ENCODE measurements around the gene DZIP3. TPM values are rescaled to one million over a fixed set of nuclear protein-coding genes. Genes with fewer than 3 reads are reported as not detected.

Gene DZIP3
- total and polyA plus RNA-seq, 5 donors from 2014 or later = 5.2 to 14.9 (median 11.2) TPM

- H3K27ac ChIP-seq (ENCODE audit: insufficient read depth, low read length, poor library complexity, severe bottlenecking) = peak overlapping the region; percentile 72
- peak overlapping the region; percentile 67 to 87 (median 72) for H3K27ac Mint-ChIP-seq
- ATAC-seq (ENCODE audit: low read depth in 2 of 2) = peak; percentile 69 to 77
Observed at GRCh38 chr3:108602249-108602934, 12.9 kb downstream of the DZIP3 start.

GRCh38 chr3:108602935-108603294, 13.4 kb downstream of the DZIP3 start:
- Histone ChIP-seq H3K4me3 (ENCODE audit: low read depth, low read length) (peak overlapping the region; percentile 59), H3K27ac (ENCODE audit: insufficient read depth, low read length, poor library complexity, severe bottlenecking) (peak overlapping the region; percentile 72), H3K4me1 (ENCODE audit: control insufficient read depth, insufficient read depth, low read length, poor library complexity, severe bottlenecking) (peaks cover 38% of the 10 kb centered on the region), H3K27me3 (ENCODE audit: control insufficient read depth, insufficient read depth, low read length) (no peaks in the 10 kb centered on the region), H3K9me3 (ENCODE audit: control insufficient read depth in 2 of 2, low read length in 2 of 2) (no peaks in the 10 kb centered on the region), H3K36me3 (ENCODE audit: control insufficient read depth, insufficient read depth, low read length) (no peaks in the 10 kb centered on the region)
- peaks cover 29 to 84% (median 50%) of the 10 kb centered on the region in 4 donors for H3K4me1 Mint-ChIP-seq
- no peaks in the 10 kb centered on the region for H3K27me3 Mint-ChIP-seq
- DNase-seq (no peak), ATAC-seq (ENCODE audit: low read depth in 2 of 2) (no peak)
- H3K9me3 Mint-ChIP-seq = peaks cover 0 to 2% (median 0%) of the 10 kb centered on the region in 7 donors
- H3K27ac Mint-ChIP-seq = peak overlapping the region; percentile 67 to 87 (median 72)
- H3K36me3 Mint-ChIP-seq = no peaks in the 10 kb centered on the region
- H3K4me3 Mint-ChIP-seq = peak overlapping the region; percentile 57 to 92 (median 78)

More at GRCh38 chr3:108602249-108602934, 12.9 kb downstream of the DZIP3 start:
- peaks cover 0 to 2% (median 0%) of the 10 kb centered on the region in 7 donors for H3K9me3 Mint-ChIP-seq
- no peaks in the 10 kb centered on the region for H3K27me3 Mint-ChIP-seq
- H3K4me1 Mint-ChIP-seq = peaks cover 29 to 84% (median 50%) of the 10 kb centered on the region in 4 donors
- peak in 2 of 3 donors; percentile 37 to 42 for DNase-seq
- peak overlapping the region; percentile 59 for H3K4me3 ChIP-seq (ENCODE audit: low read depth, low read length)
- H3K9me3 ChIP-seq (ENCODE audit: control insufficient read depth in 2 of 2, low read length in 2 of 2) = no peaks in the 10 kb centered on the region
- peak overlapping the region; percentile 57 to 92 (median 78) for H3K4me3 Mint-ChIP-seq
- H3K36me3 ChIP-seq (ENCODE audit: control insufficient read depth, insufficient read depth, low read length) = no peaks in the 10 kb centered on the region
- H3K4me1 ChIP-seq (ENCODE audit: control insufficient read depth, insufficient read depth, low read length, poor library complexity, severe bottlenecking) = peaks cover 38% of the 10 kb centered on the region
- no peaks in the 10 kb centered on the region for H3K36me3 Mint-ChIP-seq
- H3K27me3 ChIP-seq (ENCODE audit: control insufficient read depth, insufficient read depth, low read length) = no peaks in the 10 kb centered on the region

- Histone ChIP-seq H3K4me3 (ENCODE audit: low read depth, low read length) (peak overlapping the region; percentile 59), H3K9me3 (ENCODE audit: control insufficient read depth in 2 of 2, low read length in 2 of 2) (no peaks in the 10 kb centered on the region), H3K4me1 (ENCODE audit: control insufficient read depth, insufficient read depth, low read length, poor library complexity, severe bottlenecking) (peaks cover 38% of the 10 kb centered on the region), H3K27me3 (ENCODE audit: control insufficient read depth, insufficient read depth, low read length) (no peaks in the 10 kb centered on the region), H3K27ac (ENCODE audit: insufficient read depth, low read length, poor library complexity, severe bottlenecking) (peak overlapping the region; percentile 72), H3K36me3 (ENCODE audit: control insufficient read depth, insufficient read depth, low read length) (no peaks in the 10 kb centered on the region)
- ATAC-seq (ENCODE audit: low read depth in 2 of 2) = peak; percentile 33 to 54
- H3K27ac Mint-ChIP-seq = peak overlapping the region in 1 of 3 donors; percentile 55
- peaks cover 0 to 2% (median 0%) of the 10 kb centered on the region in 7 donors for H3K9me3 Mint-ChIP-seq
- H3K4me3 Mint-ChIP-seq = peak overlapping the region; percentile 50 to 92 (median 80)
- H3K27me3 Mint-ChIP-seq = no peaks in the 10 kb centered on the region
- H3K4me1 Mint-ChIP-seq = peaks cover 29 to 79% (median 48%) of the 10 kb centered on the region in 4 donors
- peak in 2 of 3 donors; percentile 44 to 66 for DNase-seq
- H3K36me3 Mint-ChIP-seq = peaks cover 2% of the 10 kb centered on the region
Observed at GRCh38 chr3:108603691-108604090, 14.2 kb downstream of the DZIP3 start.

GRCh38 chr3:108605028-108605427, 15.5 kb downstream of the DZIP3 start:
- H3K36me3 Mint-ChIP-seq = peaks cover 4% of the 10 kb centered on the region
- no peak overlapping the region for H3K27ac ChIP-seq (ENCODE audit: insufficient read depth, low read length, poor library complexity, severe bottlenecking)
- H3K36me3 ChIP-seq (ENCODE audit: control insufficient read depth, insufficient read depth, low read length) = peaks cover 3% of the 10 kb centered on the region
- peaks cover 23 to 66% (median 44%) of the 10 kb centered on the region in 4 donors for H3K4me1 Mint-ChIP-seq
- peak overlapping the region; percentile 10 for H3K4me3 ChIP-seq (ENCODE audit: low read depth, low read length)
- H3K27ac Mint-ChIP-seq = peak overlapping the region in 1 of 3 donors; percentile 65
- peak overlapping the region in 1 of 4 donors; percentile 48 for H3K4me3 Mint-ChIP-seq
- no peaks in the 10 kb centered on the region for H3K9me3 ChIP-seq (ENCODE audit: control insufficient read depth in 2 of 2, low read length in 2 of 2)
- no peaks in the 10 kb centered on the region for H3K27me3 ChIP-seq (ENCODE audit: control insufficient read depth, insufficient read depth, low read length)
- no peaks in the 10 kb centered on the region for H3K27me3 Mint-ChIP-seq
- peaks cover 38% of the 10 kb centered on the region for H3K4me1 ChIP-seq (ENCODE audit: control insufficient read depth, insufficient read depth, low read length, poor library complexity, severe bottlenecking)
- DNase-seq (no peak), ATAC-seq (ENCODE audit: low read depth in 2 of 2) (no peak)
- H3K9me3 Mint-ChIP-seq = peaks cover 0 to 2% (median 0%) of the 10 kb centered on the region in 7 donors

- H3K27me3 Mint-ChIP-seq = no peaks in the 10 kb centered on the region
- DNase-seq = peak in 1 of 3 donors; percentile 30
- no peaks in the 10 kb centered on the region for H3K9me3 ChIP-seq (ENCODE audit: control insufficient read depth in 2 of 2, low read length in 2 of 2)
- H3K27me3 ChIP-seq (ENCODE audit: control insufficient read depth, insufficient read depth, low read length) = no peaks in the 10 kb centered on the region
- peaks cover 5% of the 10 kb centered on the region for H3K36me3 ChIP-seq (ENCODE audit: control insufficient read depth, insufficient read depth, low read length)
- H3K4me3 ChIP-seq (ENCODE audit: low read depth, low read length) = peak overlapping the region; percentile 10
- peak; percentile 46 to 52 for ATAC-seq (ENCODE audit: low read depth in 2 of 2)
- peaks cover 0 to 2% (median 0%) of the 10 kb centered on the region in 7 donors for H3K9me3 Mint-ChIP-seq
- H3K27ac Mint-ChIP-seq = peak overlapping the region; percentile 25 to 65 (median 39)
- peaks cover 38% of the 10 kb centered on the region for H3K4me1 ChIP-seq (ENCODE audit: control insufficient read depth, insufficient read depth, low read length, poor library complexity, severe bottlenecking)
- peaks cover 8% of the 10 kb centered on the region for H3K36me3 Mint-ChIP-seq
- no peak overlapping the region for H3K27ac ChIP-seq (ENCODE audit: insufficient read depth, low read length, poor library complexity, severe bottlenecking)
- peak overlapping the region in 1 of 4 donors; percentile 5 for H3K4me3 Mint-ChIP-seq
- H3K4me1 Mint-ChIP-seq = peaks cover 23 to 61% (median 42%) of the 10 kb centered on the region in 4 donors
Observed at GRCh38 chr3:108605491-108605890, 16.0 kb downstream of the DZIP3 start.

GRCh38 chr3:108608750-108609149, 19.2 kb downstream of the DZIP3 start:
- H3K4me3 Mint-ChIP-seq = no peak overlapping the region
- H3K36me3 Mint-ChIP-seq = peaks cover 8% of the 10 kb centered on the region
- Histone ChIP-seq H3K4me3 (ENCODE audit: low read depth, low read length) (no peak overlapping the region), H3K27me3 (ENCODE audit: control insufficient read depth, insufficient read depth, low read length) (no peaks in the 10 kb centered on the region), H3K36me3 (ENCODE audit: control insufficient read depth, insufficient read depth, low read length) (peaks cover 5% of the 10 kb centered on the region), H3K27ac (ENCODE audit: insufficient read depth, low read length, poor library complexity, severe bottlenecking) (no peak overlapping the region), H3K9me3 (ENCODE audit: control insufficient read depth in 2 of 2, low read length in 2 of 2) (no peaks in the 10 kb centered on the region), H3K4me1 (ENCODE audit: control insufficient read depth, insufficient read depth, low read length, poor library complexity, severe bottlenecking) (peaks cover 23% of the 10 kb centered on the region)
- H3K27me3 Mint-ChIP-seq = no peaks in the 10 kb centered on the region
- ATAC-seq (ENCODE audit: low read depth in 2 of 2) = no peak
- peaks cover 13 to 31% (median 20%) of the 10 kb centered on the region in 4 donors for H3K4me1 Mint-ChIP-seq
- no peak for DNase-seq
- peak overlapping the region in 1 of 3 donors; percentile 20 for H3K27ac Mint-ChIP-seq
- H3K9me3 Mint-ChIP-seq = no peaks in the 10 kb centered on the region

- Mint-ChIP-seq H3K4me1 (peaks cover 0 to 12% (median 7%) of the 10 kb centered on the region in 4 donors), H3K27ac (no peak overlapping the region), H3K9me3 (peaks cover 0 to 2% (median 0%) of the 10 kb centered on the region in 7 donors), H3K27me3 (no peaks in the 10 kb centered on the region), H3K36me3 (peaks cover 16% of the 10 kb centered on the region), H3K4me3 (no peak overlapping the region)
- Histone ChIP-seq H3K4me3 (ENCODE audit: low read depth, low read length) (no peak overlapping the region), H3K4me1 (ENCODE audit: control insufficient read depth, insufficient read depth, low read length, poor library complexity, severe bottlenecking) (peaks cover 5% of the 10 kb centered on the region), H3K27me3 (ENCODE audit: control insufficient read depth, insufficient read depth, low read length) (no peaks in the 10 kb centered on the region), H3K36me3 (ENCODE audit: control insufficient read depth, insufficient read depth, low read length) (peaks cover 5% of the 10 kb centered on the region), H3K9me3 (ENCODE audit: control insufficient read depth in 2 of 2, low read length in 2 of 2) (no peaks in the 10 kb centered on the region), H3K27ac (ENCODE audit: insufficient read depth, low read length, poor library complexity, severe bottlenecking) (no peak overlapping the region)
- DNase-seq = no peak
- no peak for ATAC-seq (ENCODE audit: low read depth in 2 of 2)
Observed at GRCh38 chr3:108610651-108611050, 21.1 kb downstream of the DZIP3 start.

All from CD4-positive, CD25-positive, alpha-beta regulatory T cell (primary cell).